Measurements from ENCODE around the gene SNX21.
A peak's percentile ranks its signal among the peaks of the same experiment; 100 is the strongest.

Gene SNX21

GRCh38 chr20:45886590-45887345 lies 53.2 kb downstream of the SNX21 start:
- TF ChIP-seq CTCF (IDR thresholded peaks at IDR 0.05; ENCODE audit: low read depth, low read length): no peak

GRCh38 chr20:45887346-45887715 lies 53.7 kb downstream of the SNX21 start, which contains the start of gene SPATA25:
SPATA25 (minus strand) TSS chr20:45887622; CDS start chr20:45887590, 32 bp downstream.
- no peak for DNase-seq (ENCODE audit: extremely low read depth, low read depth)
- no peak for TF ChIP-seq CTCF (IDR thresholded peaks at IDR 0.05; ENCODE audit: low read depth, low read length)

More at GRCh38 chr20:45886590-45887345, 53.2 kb downstream of the SNX21 start:
- DNase-seq (ENCODE audit: extremely low read depth, low read depth): no peak

GRCh38 chr20:45888681-45889080 lies 55.1 kb downstream of the SNX21 start:
- TF ChIP-seq CTCF (IDR thresholded peaks at IDR 0.05; ENCODE audit: low read depth, low read length): no peak
- DNase-seq (ENCODE audit: extremely low read depth, low read depth): no peak

- peak; percentile 48 for DNase-seq (ENCODE audit: extremely low read depth, low read depth)
- peak; percentile 80 for TF ChIP-seq CTCF (IDR thresholded peaks at IDR 0.05; ENCODE audit: low read depth, low read length)
Measured at GRCh38 chr20:45890077-45890984, 56.7 kb downstream of the SNX21 start.

- DNase-seq (ENCODE audit: extremely low read depth, low read depth): peak; percentile 91
- TF ChIP-seq CTCF (IDR thresholded peaks at IDR 0.05; ENCODE audit: low read depth, low read length): no peak; the same call in 1 of the 2 replicates
Measured at GRCh38 chr20:45890985-45891983, 57.7 kb downstream of the SNX21 start, which contains the start of the genes CTSA and NEURL2. CTSA (plus strand) TSS chr20:45891335; CDS start chr20:45891569, 234 bp downstream. NEURL2 (minus strand) TSS chr20:45891208; CDS start chr20:45890991, 217 bp downstream.

GRCh38 chr20:45892049-45892825 lies 58.6 kb downstream of the SNX21 start:
- DNase-seq (ENCODE audit: extremely low read depth, low read depth): no peak
- TF ChIP-seq CTCF (IDR thresholded peaks at IDR 0.05; ENCODE audit: low read depth, low read length): peak; percentile 19

Measured in AG09319 (cell line).